ENCODE measurements around the gene GTF2A1.

GTF2A1 gene

DNA sequence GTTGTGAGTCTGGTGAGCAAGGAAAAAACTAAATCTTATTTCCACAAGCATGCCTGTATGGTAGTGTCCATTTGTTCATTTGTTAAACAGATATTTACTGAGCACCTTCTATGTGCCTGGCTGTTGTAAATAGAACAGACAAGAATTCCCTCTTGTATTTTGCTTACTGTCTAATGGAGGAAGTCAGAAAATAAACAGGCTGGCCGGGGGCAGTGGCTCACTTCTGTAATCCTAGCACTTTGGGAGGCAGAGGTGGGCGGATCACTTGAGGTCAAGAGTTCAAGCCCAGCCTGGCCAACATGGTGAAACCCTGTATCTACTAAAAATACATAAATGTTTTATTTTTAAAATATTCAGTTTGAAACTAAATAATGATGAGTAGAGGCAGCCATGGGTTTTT is 79.3 kb downstream of the GTF2A1 start:
- Histone ChIP-seq H2AFZ (ENCODE audit: low read length) (no peak overlapping the region), H3K27ac (ENCODE audit: low read depth, low read length, poor library complexity, severe bottlenecking) (no peak overlapping the region), H3K9me2 (ENCODE audit: low read depth, low read length) (no peaks in the 10 kb centered on the region), H3K4me2 (ENCODE audit: low read length) (no peak overlapping the region), H3K79me2 (ENCODE audit: insufficient read depth, low read length) (no peaks in the 10 kb centered on the region), H4K20me1 (ENCODE audit: insufficient read depth, low read length) (no peaks in the 10 kb centered on the region), H3K4me3 (ENCODE audit: low read depth, low read length, poor library complexity, severe bottlenecking) (no peak overlapping the region), H3K4me1 (ENCODE audit: insufficient read depth, low read length, severe bottlenecking) (no peaks in the 10 kb centered on the region), H3K36me3 (ENCODE audit: insufficient read depth, low read length) (no peaks in the 10 kb centered on the region), H3K9me3 (ENCODE audit: low read length) (no peaks in the 10 kb centered on the region), H3K9ac (ENCODE audit: low read length) (no peak overlapping the region), H3F3A (ENCODE audit: insufficient read depth, low read length) (no peaks in the 10 kb centered on the region), H3K27me3 (ENCODE audit: insufficient read depth, low read length) (no peaks in the 10 kb centered on the region)
- TF ChIP-seq EZH2 (IDR thresholded peaks at IDR 0.05; ENCODE audit: borderline replicate concordance, low read length) (no peak), CTCF (IDR thresholded peaks at IDR 0.05; ENCODE audit: low read length) (no peak)

- Histone ChIP-seq H2AFZ (ENCODE audit: low read length) (no peak overlapping the region), H3K79me2 (ENCODE audit: insufficient read depth, low read length) (no peaks in the 10 kb centered on the region), H3K36me3 (ENCODE audit: insufficient read depth, low read length) (no peaks in the 10 kb centered on the region), H4K20me1 (ENCODE audit: insufficient read depth, low read length) (no peaks in the 10 kb centered on the region), H3F3A (ENCODE audit: insufficient read depth, low read length) (no peaks in the 10 kb centered on the region), H3K4me2 (ENCODE audit: low read length) (no peak overlapping the region), H3K4me3 (ENCODE audit: low read depth, low read length, poor library complexity, severe bottlenecking) (no peak overlapping the region), H3K4me1 (ENCODE audit: insufficient read depth, low read length, severe bottlenecking) (no peaks in the 10 kb centered on the region), H3K27me3 (ENCODE audit: insufficient read depth, low read length) (no peaks in the 10 kb centered on the region), H3K27ac (ENCODE audit: low read depth, low read length, poor library complexity, severe bottlenecking) (no peak overlapping the region), H3K9me3 (ENCODE audit: low read length) (no peaks in the 10 kb centered on the region), H3K9ac (ENCODE audit: low read length) (no peak overlapping the region), H3K9me2 (ENCODE audit: low read depth, low read length) (no peaks in the 10 kb centered on the region)
- TF ChIP-seq EZH2 (IDR thresholded peaks at IDR 0.05; ENCODE audit: borderline replicate concordance, low read length): no peak
- no peak for TF ChIP-seq CTCF (IDR thresholded peaks at IDR 0.05; ENCODE audit: low read length)
Observed at GRCh38 chr14:81138429-81138828, 82.3 kb downstream of the GTF2A1 start.

GRCh38 chr14:81137316-81137715 is 83.4 kb downstream of the GTF2A1 start:
- TF ChIP-seq EZH2 (IDR thresholded peaks at IDR 0.05; ENCODE audit: borderline replicate concordance, low read length) (no peak), CTCF (IDR thresholded peaks at IDR 0.05; ENCODE audit: low read length) (no peak)
- H3K4me3 ChIP-seq (ENCODE audit: low read depth, low read length, poor library complexity, severe bottlenecking): no peak overlapping the region
- no peaks in the 10 kb centered on the region for H3F3A ChIP-seq (ENCODE audit: insufficient read depth, low read length)
- no peaks in the 10 kb centered on the region for H3K79me2 ChIP-seq (ENCODE audit: insufficient read depth, low read length)
- no peaks in the 10 kb centered on the region for H3K9me2 ChIP-seq (ENCODE audit: low read depth, low read length)
- no peaks in the 10 kb centered on the region for H4K20me1 ChIP-seq (ENCODE audit: insufficient read depth, low read length)
- H2AFZ ChIP-seq (ENCODE audit: low read length): no peak overlapping the region
- H3K9ac ChIP-seq (ENCODE audit: low read length): no peak overlapping the region
- no peak overlapping the region for H3K27ac ChIP-seq (ENCODE audit: low read depth, low read length, poor library complexity, severe bottlenecking)
- H3K4me1 ChIP-seq (ENCODE audit: insufficient read depth, low read length, severe bottlenecking): no peaks in the 10 kb centered on the region
- no peak overlapping the region for H3K4me2 ChIP-seq (ENCODE audit: low read length)
- H3K9me3 ChIP-seq (ENCODE audit: low read length): no peaks in the 10 kb centered on the region
- no peaks in the 10 kb centered on the region for H3K27me3 ChIP-seq (ENCODE audit: insufficient read depth, low read length)
- H3K36me3 ChIP-seq (ENCODE audit: insufficient read depth, low read length): no peaks in the 10 kb centered on the region
